SJCRH30 (cell line): ENCODE measurements around the gene OTOA. TPM values are rescaled to one million over a fixed set of nuclear protein-coding genes. Genes with fewer than 3 reads are reported as not detected.
"Not testable (repeated sequence)": the region's sequence is repeated elsewhere in the genome, so short reads cannot be mapped to it uniquely, and the experiment has no call there.

Source experiments
- DNase-seq, 2 experiments: peaks; one replicate each; pipeline ENCODE4 v3.0.0-alpha.2; 2015 to 2020
- H3K27ac ChIP-seq: fragments of 250-450 bp; sonication (Bioruptor Pico); 2 replicates; pipeline ENCODE4 v1.5.1; 2020; ENCODE audit warnings: mild to moderate bottlenecking, moderate library complexity
- H3K27me3 ChIP-seq: fragments of 250-450 bp; sonication (Bioruptor Pico); 2 replicates; pipeline ENCODE4 v1.5.1; 2020; ENCODE audit warnings: mild to moderate bottlenecking, moderate library complexity
- H3K36me3 ChIP-seq: fragments of 250-450 bp; sonication (Bioruptor Pico); 2 replicates; pipeline ENCODE4 v1.5.1; 2020; ENCODE audit warnings: mild to moderate bottlenecking, moderate library complexity
- H3K4me1 ChIP-seq: fragments of 250-450 bp; sonication (Bioruptor Pico); 2 replicates; pipeline ENCODE4 v1.5.1; 2020; ENCODE audit warnings: mild to moderate bottlenecking, moderate library complexity
- H3K4me3 ChIP-seq: fragments of 250-450 bp; sonication (Bioruptor Pico); 2 replicates; pipeline ENCODE4 v1.5.1; 2020; ENCODE audit warnings: mild to moderate bottlenecking, moderate library complexity
- H3K9me3 ChIP-seq: fragments of 250-450 bp; sonication (Bioruptor Pico); replicated peaks from 2 replicates; pipeline ENCODE4 v1.5.1; 2020; ENCODE audit warnings: mild to moderate bottlenecking, moderate library complexity
- total RNA-seq: library from RNA; depleted of rRNA; stranded (reverse); fragments of >200 nt; shearing (Covaris generic); gene quantifications from 2 replicates; pipeline ENCODE4 v1.2.3, GENCODE V29; 2014

The OTOA gene
- total RNA-seq, 1 experiment from 2014 or later, result not detected

GRCh38 chr16:21710938-21711337 lies 47.2 kb downstream of the OTOA start:
- Histone ChIP-seq H3K9me3 (no peaks in the 10 kb centered on the region), H3K36me3 (no peaks in the 10 kb centered on the region), H3K4me3 (no peak overlapping the region), H3K27ac (no peak overlapping the region), H3K27me3 (no peaks in the 10 kb centered on the region), H3K4me1 (no peaks in the 10 kb centered on the region)
- no peak for DNase-seq

- Histone ChIP-seq H3K4me1 (no peaks in the 10 kb centered on the region), H3K36me3 (no peaks in the 10 kb centered on the region), H3K9me3 (no peaks in the 10 kb centered on the region), H3K27ac (no peak overlapping the region), H3K27me3 (no peaks in the 10 kb centered on the region), H3K4me3 (no peak overlapping the region)
- no peak for DNase-seq
Observed at GRCh38 chr16:21713549-21714368, 50.0 kb downstream of the OTOA start.

DNA sequence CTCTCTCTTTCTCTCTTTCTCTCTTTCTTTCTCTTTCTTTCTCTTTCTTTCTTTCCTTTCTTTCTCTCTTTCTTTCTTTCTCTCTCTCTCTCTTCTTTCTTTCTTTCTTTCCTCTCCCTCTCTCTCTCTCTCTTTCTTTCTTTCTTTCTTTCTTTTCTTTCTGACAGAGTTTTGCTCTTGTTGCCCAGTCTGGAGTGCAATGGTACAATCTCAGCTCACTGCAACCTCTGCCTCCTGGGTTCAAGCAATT lies 50.5 kb downstream of the OTOA start:
- not testable (repeated sequence) for H3K27me3 ChIP-seq, H3K4me1 ChIP-seq, H3K9me3 ChIP-seq, H3K27ac ChIP-seq, H3K4me3 ChIP-seq, DNase-seq, H3K36me3 ChIP-seq

GRCh38 chr16:21717608-21718007 lies 53.8 kb downstream of the OTOA start:
- no peaks in the 10 kb centered on the region for H3K9me3 ChIP-seq
- no peak for DNase-seq
- H3K4me3 ChIP-seq, result no peak overlapping the region
- no peak overlapping the region for H3K27ac ChIP-seq
- H3K27me3 ChIP-seq, result no peaks in the 10 kb centered on the region
- H3K4me1 ChIP-seq, result no peaks in the 10 kb centered on the region
- no peaks in the 10 kb centered on the region for H3K36me3 ChIP-seq

DNA sequence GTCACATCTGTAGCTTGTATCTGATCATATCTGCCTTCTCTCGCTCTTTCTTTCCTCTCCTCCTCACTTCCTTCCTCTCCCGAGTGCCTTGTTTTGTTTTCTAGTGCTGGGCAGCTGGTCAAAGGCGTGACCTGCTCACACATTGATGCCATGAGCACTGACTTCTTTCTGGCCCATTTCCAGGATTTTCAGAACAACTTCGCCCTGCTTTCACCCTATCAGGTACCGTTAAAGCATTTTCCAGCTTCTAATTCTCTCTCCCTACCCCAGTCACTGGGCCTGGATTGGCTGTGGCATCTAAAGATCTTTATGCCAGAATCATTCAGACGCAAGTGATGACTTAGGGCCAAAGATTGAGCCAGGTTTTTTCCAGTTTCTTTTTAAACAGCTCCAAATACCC lies 55.5 kb downstream of the OTOA start:
- Histone ChIP-seq H3K36me3 (no peaks in the 10 kb centered on the region), H3K4me1 (no peaks in the 10 kb centered on the region), H3K4me3 (no peak overlapping the region), H3K27me3 (no peaks in the 10 kb centered on the region), H3K27ac (no peak overlapping the region), H3K9me3 (no peaks in the 10 kb centered on the region)
- no peak for DNase-seq

DNA sequence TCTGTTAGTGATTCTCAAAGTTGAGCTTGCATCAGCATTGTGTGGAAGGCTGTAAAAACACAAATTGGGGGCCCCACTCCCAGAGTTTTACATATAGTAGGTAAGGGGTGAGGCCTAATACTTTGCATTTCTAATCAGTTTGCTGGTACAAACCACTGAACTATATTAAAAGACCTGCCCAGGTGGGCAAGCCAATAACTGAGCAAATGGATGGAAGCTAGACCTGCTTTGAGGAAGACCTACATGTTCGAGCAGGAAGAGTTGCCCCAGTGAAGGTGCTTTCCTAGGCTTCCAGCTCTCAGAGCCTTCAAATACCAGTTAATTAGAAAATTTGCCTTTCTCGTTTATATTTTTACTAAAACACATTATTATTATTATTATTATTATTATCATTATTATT lies 56.8 kb downstream of the OTOA start:
- Histone ChIP-seq H3K9me3 (no peaks in the 10 kb centered on the region), H3K4me3 (no peak overlapping the region), H3K4me1 (no peaks in the 10 kb centered on the region), H3K27me3 (no peaks in the 10 kb centered on the region), H3K36me3 (no peaks in the 10 kb centered on the region), H3K27ac (no peak overlapping the region)
- no peak for DNase-seq

- no peaks in the 10 kb centered on the region for H3K36me3 ChIP-seq
- no peaks in the 10 kb centered on the region for H3K27me3 ChIP-seq
- no peak for DNase-seq
- no peak overlapping the region for H3K27ac ChIP-seq
- H3K9me3 ChIP-seq, result no peaks in the 10 kb centered on the region
- H3K4me1 ChIP-seq, result no peaks in the 10 kb centered on the region
- H3K4me3 ChIP-seq, result no peak overlapping the region
Observed at GRCh38 chr16:21722771-21723455, 59.1 kb downstream of the OTOA start.

GRCh38 chr16:21723532-21723931 lies 59.8 kb downstream of the OTOA start:
- no peak for DNase-seq
- no peak overlapping the region for H3K4me3 ChIP-seq
- H3K9me3 ChIP-seq, result no peaks in the 10 kb centered on the region
- no peaks in the 10 kb centered on the region for H3K27me3 ChIP-seq
- no peaks in the 10 kb centered on the region for H3K4me1 ChIP-seq
- H3K27ac ChIP-seq, result no peak overlapping the region
- H3K36me3 ChIP-seq, result no peaks in the 10 kb centered on the region

GRCh38 chr16:21727344-21727743 lies 63.6 kb downstream of the OTOA start:
- no peaks in the 10 kb centered on the region for H3K4me1 ChIP-seq
- no peaks in the 10 kb centered on the region for H3K36me3 ChIP-seq
- H3K27ac ChIP-seq, result no peak overlapping the region
- no peaks in the 10 kb centered on the region for H3K9me3 ChIP-seq
- no peak for DNase-seq
- no peaks in the 10 kb centered on the region for H3K27me3 ChIP-seq
- no peak overlapping the region for H3K4me3 ChIP-seq

- DNase-seq, H3K9me3 ChIP-seq, H3K36me3 ChIP-seq, H3K27me3 ChIP-seq, H3K4me1 ChIP-seq, H3K27ac ChIP-seq, H3K4me3 ChIP-seq: not testable (repeated sequence)
Observed at GRCh38 chr16:21731233-21731632, 67.5 kb downstream of the OTOA start.

DNA sequence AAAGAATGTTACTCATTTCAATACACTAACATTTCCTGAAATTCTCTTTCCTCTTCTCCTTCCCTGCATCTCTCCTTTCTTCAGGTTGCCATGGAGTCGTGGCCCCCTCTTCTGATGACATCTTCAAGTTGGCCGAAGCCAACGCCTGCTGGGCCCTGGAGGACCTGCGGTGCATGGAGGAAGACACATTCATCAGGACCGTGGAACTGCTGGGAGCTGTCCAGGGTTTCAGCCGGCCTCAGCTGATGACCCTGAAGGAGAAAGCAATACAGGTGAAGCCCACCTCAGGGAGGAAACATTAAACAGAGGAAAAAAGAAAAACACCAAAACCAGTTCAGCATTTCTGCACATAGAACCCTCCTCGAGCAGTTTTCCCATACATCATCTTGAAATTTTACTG lies 76.9 kb downstream of the OTOA start:
- DNase-seq, H3K9me3 ChIP-seq, H3K27ac ChIP-seq, H3K36me3 ChIP-seq, H3K27me3 ChIP-seq, H3K4me1 ChIP-seq, H3K4me3 ChIP-seq: not testable (repeated sequence)

- H3K4me3 ChIP-seq, DNase-seq, H3K9me3 ChIP-seq, H3K27me3 ChIP-seq, H3K36me3 ChIP-seq, H3K4me1 ChIP-seq, H3K27ac ChIP-seq: not testable (repeated sequence)
Observed at GRCh38 chr16:21756192-21757079, 92.7 kb downstream of the OTOA start.

DNA sequence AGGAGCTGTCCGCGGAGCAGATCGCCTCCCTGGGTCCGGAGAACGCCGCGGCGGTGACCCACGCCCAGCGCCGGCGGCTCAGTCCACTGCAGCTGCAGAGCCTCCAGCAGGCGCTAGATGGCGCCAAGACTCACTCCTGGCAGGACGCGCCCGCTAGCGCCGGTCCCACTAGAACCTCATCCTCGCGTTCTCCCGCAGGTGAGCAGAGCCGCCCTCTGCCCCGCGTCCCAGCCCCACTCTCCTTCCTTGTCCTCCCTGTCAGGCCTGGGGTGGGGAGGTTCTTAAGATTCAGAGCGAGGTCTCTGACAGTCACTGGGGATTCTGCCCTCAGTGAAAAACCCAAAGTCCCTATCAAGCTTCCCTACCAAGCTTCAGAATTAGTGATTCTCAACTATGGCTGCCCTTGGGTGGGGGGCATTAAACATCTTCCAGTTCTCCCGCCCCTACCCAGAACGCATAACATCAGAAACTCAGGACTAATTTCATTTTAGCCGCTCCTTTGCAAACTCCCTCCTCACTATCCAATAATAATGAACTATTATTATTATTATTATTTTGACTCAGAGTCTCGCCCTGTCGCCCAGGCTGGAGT lies 93.4 kb downstream of the OTOA start:
- not testable (repeated sequence) for H3K27ac ChIP-seq, DNase-seq, H3K4me3 ChIP-seq, H3K9me3 ChIP-seq, H3K27me3 ChIP-seq, H3K4me1 ChIP-seq, H3K36me3 ChIP-seq

DNA sequence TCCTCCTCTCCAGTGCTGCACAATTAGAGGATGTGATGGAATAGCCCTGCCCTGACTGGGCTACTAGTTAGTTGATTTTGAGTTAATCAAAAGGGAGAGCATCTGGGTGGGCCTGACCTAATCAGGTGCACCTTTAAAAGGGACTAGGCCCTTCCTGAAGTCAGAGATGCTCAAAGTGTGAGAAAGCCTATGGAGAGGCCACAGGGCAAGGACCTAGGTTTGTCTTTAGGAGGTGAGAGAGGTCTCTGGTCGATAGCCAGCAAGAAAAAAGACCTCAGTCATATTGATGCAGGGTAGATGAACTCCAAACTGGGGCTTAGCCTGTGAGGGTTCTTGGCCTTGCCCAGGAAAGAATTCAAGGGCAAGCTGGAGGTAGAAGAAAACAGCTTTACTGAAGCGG lies 104.5 kb downstream of the OTOA start:
- H3K4me3 ChIP-seq, H3K27ac ChIP-seq, H3K9me3 ChIP-seq, DNase-seq, H3K27me3 ChIP-seq, H3K4me1 ChIP-seq, H3K36me3 ChIP-seq: not testable (repeated sequence)

GRCh38 chr16:21768810-21769209 lies 105.0 kb downstream of the OTOA start:
- not testable (repeated sequence) for H3K4me1 ChIP-seq, H3K36me3 ChIP-seq, H3K9me3 ChIP-seq, H3K4me3 ChIP-seq, DNase-seq, H3K27ac ChIP-seq, H3K27me3 ChIP-seq
